Endothelial cell of umbilical vein (primary cell): ENCODE results near the gene ACAT2.

Experiments
- POLR2A ChIP-seq: IDR thresholded peaks from 2 replicates; pipeline ENCODE4 v1.6.1; 2012; ENCODE audit warnings: low read depth, mild to moderate bottlenecking, control low read depth, low read length
- TF ChIP-seq, protein P1 (sequence below), 2 donors: IDR thresholded peaks; 1 replicate in 1 of 2; 2 replicates in 1 of 2; pipeline ENCODE4 v1.5.1; 2011; ENCODE audit warnings: low read length in 2 of 2, mild to moderate bottlenecking in 2 of 2, moderate library complexity in 2 of 2, control low read depth in 1 of 2, inconsistent platforms in 1 of 2, low read depth in 1 of 2; ENCODE audit not compliant: insufficient read depth in 1 of 2; ENCODE audit errors: extremely low read depth in 1 of 2

DNA sequence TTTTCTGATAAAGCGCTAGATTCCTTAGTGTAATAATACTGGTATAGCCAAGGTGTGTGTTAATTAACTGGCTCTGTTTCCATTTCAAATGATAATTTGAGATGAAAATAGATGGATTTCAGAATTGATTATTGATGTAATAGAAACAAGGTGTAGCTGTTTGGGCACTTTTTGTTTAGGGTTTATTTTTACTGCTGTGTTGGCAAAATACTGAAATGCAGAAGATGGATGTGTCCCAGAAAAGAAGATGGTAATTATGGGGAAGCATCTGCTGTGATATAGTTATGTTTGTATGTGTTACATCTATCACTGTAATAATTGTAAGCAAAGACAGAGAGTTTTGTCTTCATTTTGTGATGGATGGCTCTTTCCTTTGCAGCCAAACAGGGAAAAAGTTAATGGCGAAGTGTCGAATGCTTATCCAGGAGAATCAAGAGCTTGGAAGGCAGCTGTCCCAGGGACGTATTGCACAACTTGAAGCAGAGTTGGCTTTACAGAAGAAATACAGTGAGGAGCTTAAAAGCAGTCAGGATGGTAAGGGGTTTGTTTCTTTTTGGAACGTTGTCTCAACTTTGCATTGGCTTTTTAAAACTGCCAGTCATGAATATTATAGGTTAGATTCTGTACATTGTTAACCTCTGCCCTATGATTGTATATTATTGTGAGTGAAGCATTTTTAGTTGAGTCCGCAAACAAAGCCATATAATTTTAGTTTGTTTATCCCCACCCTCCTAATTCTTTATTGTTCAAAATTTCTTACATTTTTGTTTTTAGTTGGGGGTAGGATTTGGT lies 8.6 kb upstream of the ACAT2 start:
- TF ChIP-seq, protein P1, sequence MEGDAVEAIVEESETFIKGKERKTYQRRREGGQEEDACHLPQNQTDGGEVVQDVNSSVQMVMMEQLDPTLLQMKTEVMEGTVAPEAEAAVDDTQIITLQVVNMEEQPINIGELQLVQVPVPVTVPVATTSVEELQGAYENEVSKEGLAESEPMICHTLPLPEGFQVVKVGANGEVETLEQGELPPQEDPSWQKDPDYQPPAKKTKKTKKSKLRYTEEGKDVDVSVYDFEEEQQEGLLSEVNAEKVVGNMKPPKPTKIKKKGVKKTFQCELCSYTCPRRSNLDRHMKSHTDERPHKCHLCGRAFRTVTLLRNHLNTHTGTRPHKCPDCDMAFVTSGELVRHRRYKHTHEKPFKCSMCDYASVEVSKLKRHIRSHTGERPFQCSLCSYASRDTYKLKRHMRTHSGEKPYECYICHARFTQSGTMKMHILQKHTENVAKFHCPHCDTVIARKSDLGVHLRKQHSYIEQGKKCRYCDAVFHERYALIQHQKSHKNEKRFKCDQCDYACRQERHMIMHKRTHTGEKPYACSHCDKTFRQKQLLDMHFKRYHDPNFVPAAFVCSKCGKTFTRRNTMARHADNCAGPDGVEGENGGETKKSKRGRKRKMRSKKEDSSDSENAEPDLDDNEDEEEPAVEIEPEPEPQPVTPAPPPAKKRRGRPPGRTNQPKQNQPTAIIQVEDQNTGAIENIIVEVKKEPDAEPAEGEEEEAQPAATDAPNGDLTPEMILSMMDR (IDR thresholded peaks at IDR 0.05; ENCODE audit: extremely low read depth in 1 of 2, insufficient read depth in 1 of 2, low read depth in 1 of 2, low read length in 2 of 2), result no peak
- no peak for TF ChIP-seq POLR2A
